ENCODE results near the gene RARA.

DNA sequence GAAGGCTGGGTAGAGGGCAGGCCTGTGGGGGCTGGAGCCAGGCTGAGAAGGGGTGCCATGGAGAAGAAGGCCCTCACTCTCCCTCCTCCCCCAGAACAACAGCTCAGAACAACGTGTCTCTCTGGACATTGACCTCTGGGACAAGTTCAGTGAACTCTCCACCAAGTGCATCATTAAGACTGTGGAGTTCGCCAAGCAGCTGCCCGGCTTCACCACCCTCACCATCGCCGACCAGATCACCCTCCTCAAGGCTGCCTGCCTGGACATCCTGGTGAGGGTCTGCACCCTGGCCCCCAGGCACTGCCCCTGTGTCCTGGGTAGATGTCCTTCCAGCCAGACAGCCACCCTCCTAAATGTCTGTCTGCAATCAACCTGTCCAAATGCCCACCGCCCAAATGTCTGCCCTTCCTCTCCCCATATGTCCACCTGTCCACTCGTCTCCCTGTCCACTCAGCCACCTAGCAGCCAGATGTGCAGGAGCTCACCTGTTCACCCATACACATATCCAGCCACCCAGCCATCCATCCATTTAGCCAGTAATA, 43.3 kb downstream of the RARA start:
- TF ChIP-seq, protein P1, sequence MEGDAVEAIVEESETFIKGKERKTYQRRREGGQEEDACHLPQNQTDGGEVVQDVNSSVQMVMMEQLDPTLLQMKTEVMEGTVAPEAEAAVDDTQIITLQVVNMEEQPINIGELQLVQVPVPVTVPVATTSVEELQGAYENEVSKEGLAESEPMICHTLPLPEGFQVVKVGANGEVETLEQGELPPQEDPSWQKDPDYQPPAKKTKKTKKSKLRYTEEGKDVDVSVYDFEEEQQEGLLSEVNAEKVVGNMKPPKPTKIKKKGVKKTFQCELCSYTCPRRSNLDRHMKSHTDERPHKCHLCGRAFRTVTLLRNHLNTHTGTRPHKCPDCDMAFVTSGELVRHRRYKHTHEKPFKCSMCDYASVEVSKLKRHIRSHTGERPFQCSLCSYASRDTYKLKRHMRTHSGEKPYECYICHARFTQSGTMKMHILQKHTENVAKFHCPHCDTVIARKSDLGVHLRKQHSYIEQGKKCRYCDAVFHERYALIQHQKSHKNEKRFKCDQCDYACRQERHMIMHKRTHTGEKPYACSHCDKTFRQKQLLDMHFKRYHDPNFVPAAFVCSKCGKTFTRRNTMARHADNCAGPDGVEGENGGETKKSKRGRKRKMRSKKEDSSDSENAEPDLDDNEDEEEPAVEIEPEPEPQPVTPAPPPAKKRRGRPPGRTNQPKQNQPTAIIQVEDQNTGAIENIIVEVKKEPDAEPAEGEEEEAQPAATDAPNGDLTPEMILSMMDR (IDR thresholded peaks at IDR 0.05; ENCODE audit: insufficient read depth, low read depth, low read length) = no peak
- TF ChIP-seq EZH2 (IDR thresholded peaks at IDR 0.05; ENCODE audit: insufficient read depth, low read length) = no peak
